H1 (cell line): ENCODE results near the gene TMEM272. TPM values are rescaled to one million over a fixed set of nuclear protein-coding genes. Genes with fewer than 3 reads are reported as not detected.

Experiments
- CHD7 ChIP-seq: fragments of 300-600 bp; sonication (generic); IDR thresholded peaks from 2 replicates; pipeline ENCODE4 v1.7.1; 2012; ENCODE audit warnings: low read length, moderate library complexity, mild to moderate bottlenecking, inconsistent platforms; ENCODE audit not compliant: insufficient replicate concordance
- CTBP2 ChIP-seq: IDR thresholded peaks from 2 replicates; pipeline ENCODE4 v1.7.0; 2011; ENCODE audit warnings: borderline replicate concordance, mild to moderate bottlenecking, moderate library complexity, mixed read lengths, low read length; ENCODE audit not compliant: insufficient read depth, insufficient read length
- SP2 ChIP-seq: IDR thresholded peaks from 2 replicates; pipeline ENCODE4 v1.6.1; 2012; ENCODE audit warnings: mild to moderate bottlenecking, low read length, inconsistent platforms
- ZNF274 ChIP-seq: IDR thresholded peaks from 2 replicates; pipeline ENCODE4 v1.7.0; 2012; ENCODE audit warnings: low read length, borderline replicate concordance; ENCODE audit errors: extremely low read depth
- polyA plus RNA-seq, 7 experiments: library from polyadenylated mRNA; depleted of rRNA in 3 of 7; stranded (reverse) in 5 of 7; unstranded in 2 of 7; fragments of >200 nt in 5 of 7; fragments of 200-250 nt in 2 of 7; gene quantifications; 1 replicate in 5 of 7; 2 replicates in 1 of 7; 4 replicates in 1 of 7; pipeline versions ENCODE4 v1.2.1 to v1.2.3, GENCODE V29; 2011 to 2013; ENCODE audit warnings: missing spikeins in 2 of 7, mixed read lengths in 2 of 7
- total RNA-seq: library from RNA; stranded (reverse); fragmentation: NEBNext Ultra II Directional; extraction: Animal tissue kit (Norgen Biotek cat#: 25700); gene quantifications from 2 replicates; pipeline ENCODE4 v1.2.1, GENCODE V29; 2021

Gene TMEM272
- total and polyA plus RNA-seq, 2 of the 8 experiments (the other 6 are each of a cell fraction or from before 2014, with no cell fraction given): 0.05 TPM; not detected in 1

DNA sequence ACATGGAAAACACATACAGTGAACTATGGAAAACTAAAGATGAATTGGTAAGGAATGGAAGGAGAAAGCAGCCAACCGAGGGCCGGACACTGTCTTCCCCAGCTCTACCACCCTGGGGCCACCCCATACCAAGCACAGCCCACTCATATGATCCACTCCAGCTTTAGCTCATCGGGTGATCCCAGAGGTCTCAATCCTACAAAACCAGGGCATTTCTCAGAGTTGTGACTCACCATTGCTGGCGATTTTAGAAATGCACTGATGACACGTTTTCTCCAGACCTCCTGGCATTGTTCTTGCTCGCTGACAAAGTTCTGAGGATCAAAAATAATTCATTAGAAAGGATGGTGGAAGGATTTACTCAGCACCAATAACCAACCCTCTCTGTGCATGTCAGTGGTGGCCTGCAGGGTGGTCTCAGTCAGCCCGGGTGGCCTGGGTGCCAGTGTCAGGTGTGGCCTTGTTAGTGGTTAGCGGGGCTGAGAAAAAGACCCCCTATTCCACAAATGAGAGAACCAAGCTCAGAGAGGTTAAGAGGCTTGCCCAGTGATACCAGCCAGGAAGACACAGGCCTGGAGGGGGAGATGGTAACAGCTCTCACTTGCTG is 6.6 kb downstream of the TMEM272 start (continued):
- TF ChIP-seq CHD7 (no peak), ZNF274 (no peak), SP2 (no peak), CTBP2 (no peak)
